ENCODE measurements around the gene KCNMA1.
"Not testable (repeated sequence)": the region's sequence is repeated elsewhere in the genome, so short reads cannot be mapped to it uniquely, and the experiment has no call there.

KCNMA1 gene

GRCh38 chr10:77574438-77574837 is 63.2 kb downstream of the KCNMA1 start:
- no peaks in the 10 kb centered on the region for H3F3A ChIP-seq (ENCODE audit: insufficient read depth)
- no peak for TF ChIP-seq EZH2phosphoT487 (conservative IDR thresholded peaks at IDR 0.05; ENCODE audit: low read length)
- TF ChIP-seq CTCF (IDR thresholded peaks at IDR 0.05; ENCODE audit: insufficient read depth, low read length, poor library complexity, severe bottlenecking) = no peak
- no peak overlapping the region for H3K9ac ChIP-seq (ENCODE audit: low read length)
- no peak overlapping the region for H3K4me3 ChIP-seq (ENCODE audit: insufficient read depth, low read length, poor library complexity, severe bottlenecking)
- no peaks in the 10 kb centered on the region for H4K20me1 ChIP-seq (ENCODE audit: low read depth, low read length)
- H3K36me3 ChIP-seq (ENCODE audit: low read length) = no peaks in the 10 kb centered on the region
- H3K27me3 ChIP-seq (ENCODE audit: low read length) = no peaks in the 10 kb centered on the region
- no peaks in the 10 kb centered on the region for H3K79me2 ChIP-seq (ENCODE audit: insufficient read depth, low read length)
- no peak overlapping the region for H2AFZ ChIP-seq (ENCODE audit: low read depth, low read length, severe bottlenecking)
- H3K27ac ChIP-seq (ENCODE audit: low read depth, low read length) = no peak overlapping the region
- H3K9me2 ChIP-seq (replicated peaks; ENCODE audit: insufficient read depth, low read length) = no peaks in the 10 kb centered on the region
- H3K4me2 ChIP-seq (ENCODE audit: low read depth, low read length, poor library complexity, severe bottlenecking) = no peak overlapping the region
- H3K9me3 ChIP-seq (ENCODE audit: insufficient read depth, low read length) = no peaks in the 10 kb centered on the region

- H2AFZ ChIP-seq (ENCODE audit: low read depth, low read length, severe bottlenecking); H3K9me3 ChIP-seq (ENCODE audit: insufficient read depth, low read length); H3F3A ChIP-seq (ENCODE audit: insufficient read depth); H3K4me3 ChIP-seq (ENCODE audit: insufficient read depth, low read length, poor library complexity, severe bottlenecking); H3K36me3 ChIP-seq (ENCODE audit: low read length); H3K4me2 ChIP-seq (ENCODE audit: low read depth, low read length, poor library complexity, severe bottlenecking); H3K27me3 ChIP-seq (ENCODE audit: low read length); H3K9ac ChIP-seq (ENCODE audit: low read length); H3K9me2 ChIP-seq (replicated peaks; ENCODE audit: insufficient read depth, low read length); H3K79me2 ChIP-seq (ENCODE audit: insufficient read depth, low read length); H4K20me1 ChIP-seq (ENCODE audit: low read depth, low read length); H3K27ac ChIP-seq (ENCODE audit: low read depth, low read length): not testable (repeated sequence)
These were observed 65.1 kb downstream of the KCNMA1 start for GRCh38 chr10:77572520-77572919.

- Histone ChIP-seq H3K27ac (ENCODE audit: low read depth, low read length) (no peak overlapping the region), H3K79me2 (ENCODE audit: insufficient read depth, low read length) (no peaks in the 10 kb centered on the region), H3F3A (ENCODE audit: insufficient read depth) (no peaks in the 10 kb centered on the region), H3K9ac (ENCODE audit: low read length) (no peak overlapping the region), H3K4me2 (ENCODE audit: low read depth, low read length, poor library complexity, severe bottlenecking) (no peak overlapping the region), H3K9me3 (ENCODE audit: insufficient read depth, low read length) (no peaks in the 10 kb centered on the region), H3K27me3 (ENCODE audit: low read length) (no peaks in the 10 kb centered on the region), H3K36me3 (ENCODE audit: low read length) (no peaks in the 10 kb centered on the region), H4K20me1 (ENCODE audit: low read depth, low read length) (no peaks in the 10 kb centered on the region), H2AFZ (ENCODE audit: low read depth, low read length, severe bottlenecking) (no peak overlapping the region), H3K9me2 (replicated peaks; ENCODE audit: insufficient read depth, low read length) (no peaks in the 10 kb centered on the region), H3K4me3 (ENCODE audit: insufficient read depth, low read length, poor library complexity, severe bottlenecking) (no peak overlapping the region)
- TF ChIP-seq CTCF (IDR thresholded peaks at IDR 0.05; ENCODE audit: insufficient read depth, low read length, poor library complexity, severe bottlenecking) (no peak), EZH2phosphoT487 (conservative IDR thresholded peaks at IDR 0.05; ENCODE audit: low read length) (no peak)
These were observed 66.1 kb downstream of the KCNMA1 start for GRCh38 chr10:77571490-77571889.

GRCh38 chr10:77566914-77567566 is 70.6 kb downstream of the KCNMA1 start:
- Histone ChIP-seq H3K4me3 (ENCODE audit: insufficient read depth, low read length, poor library complexity, severe bottlenecking) (no peak overlapping the region), H3K4me2 (ENCODE audit: low read depth, low read length, poor library complexity, severe bottlenecking) (no peak overlapping the region), H4K20me1 (ENCODE audit: low read depth, low read length) (no peaks in the 10 kb centered on the region), H3K9me3 (ENCODE audit: insufficient read depth, low read length) (no peaks in the 10 kb centered on the region), H2AFZ (ENCODE audit: low read depth, low read length, severe bottlenecking) (no peak overlapping the region), H3K36me3 (ENCODE audit: low read length) (no peaks in the 10 kb centered on the region), H3F3A (ENCODE audit: insufficient read depth) (no peaks in the 10 kb centered on the region), H3K9me2 (replicated peaks; ENCODE audit: insufficient read depth, low read length) (no peaks in the 10 kb centered on the region), H3K27me3 (ENCODE audit: low read length) (no peaks in the 10 kb centered on the region), H3K9ac (ENCODE audit: low read length) (no peak overlapping the region), H3K27ac (ENCODE audit: low read depth, low read length) (no peak overlapping the region), H3K79me2 (ENCODE audit: insufficient read depth, low read length) (no peaks in the 10 kb centered on the region)
- TF ChIP-seq EZH2phosphoT487 (conservative IDR thresholded peaks at IDR 0.05; ENCODE audit: low read length) (no peak), CTCF (IDR thresholded peaks at IDR 0.05; ENCODE audit: insufficient read depth, low read length, poor library complexity, severe bottlenecking) (no peak)

All from SU-DHL-6 (cell line).